HG03575 (cell line): Measurements from ENCODE around the gene C2CD2.
"Not testable (repeated sequence)": the region's sequence is repeated elsewhere in the genome, so short reads cannot be mapped to it uniquely, and the experiment has no call there.

ENCODE experiments used
- ATAC-seq: cut with Tn5 transposase; IDR thresholded peaks from one replicate; pipeline ENCODE4 v1.9.1; 2021; ENCODE audit not compliant: unreplicated experiment, insufficient number of reproducible peaks, low FRiP score; ENCODE audit errors: extremely low read depth

C2CD2 gene

GRCh38 chr21:41961282-41961701, 7.5 kb upstream of the C2CD2 start:
- ATAC-seq, result no peak

GRCh38 chr21:41960386-41960785, 6.6 kb upstream of the C2CD2 start:
- no peak for ATAC-seq

- not testable (repeated sequence) for ATAC-seq
Measured at GRCh38 chr21:41959697-41960096, 5.9 kb upstream of the C2CD2 start.

- no peak for ATAC-seq
Measured at GRCh38 chr21:41958886-41959563, 5.2 kb upstream of the C2CD2 start.

GRCh38 chr21:41957991-41958766, 4.4 kb upstream of the C2CD2 start:
- ATAC-seq, result no peak

GRCh38 chr21:41956926-41957729, 3.3 kb upstream of the C2CD2 start:
- ATAC-seq, result no peak

GRCh38 chr21:41955516-41955915, 1.7 kb upstream of the C2CD2 start:
- no peak for ATAC-seq

- no peak for ATAC-seq
Measured at GRCh38 chr21:41954654-41955499, 1.1 kb upstream of the C2CD2 start.

GRCh38 chr21:41953249-41953830, 478 bp downstream of the C2CD2 start:
- ATAC-seq, result no peak

- no peak for ATAC-seq
Measured at GRCh38 chr21:41952568-41953248, 1.1 kb downstream of the C2CD2 start.

GRCh38 chr21:41951876-41952567, 1.8 kb downstream of the C2CD2 start:
- ATAC-seq, result no peak

GRCh38 chr21:41950941-41951351, 2.9 kb downstream of the C2CD2 start:
- ATAC-seq, result no peak

- ATAC-seq, result not testable (repeated sequence)
Measured at GRCh38 chr21:41949631-41950030, 4.2 kb downstream of the C2CD2 start.

- ATAC-seq, result no peak
Measured at GRCh38 chr21:41948901-41949300, 4.9 kb downstream of the C2CD2 start.

GRCh38 chr21:41948078-41948895, 5.5 kb downstream of the C2CD2 start:
- ATAC-seq, result no peak

GRCh38 chr21:41945982-41946381, 7.8 kb downstream of the C2CD2 start:
- ATAC-seq, result no peak

GRCh38 chr21:41943851-41944250, 10.0 kb downstream of the C2CD2 start:
- ATAC-seq, result no peak
